GM19240 (cell line): ENCODE results near the gene TMEM132D.
"Not testable (repeated sequence)": the region's sequence is repeated elsewhere in the genome, so short reads cannot be mapped to it uniquely, and the experiment has no call there.

Experiments
- DNase-seq: peaks from one replicate; pipeline ENCODE4 v3.0.0; 2011; ENCODE audit warnings: low spot score; ENCODE audit not compliant: insufficient read length

The TMEM132D gene

DNA sequence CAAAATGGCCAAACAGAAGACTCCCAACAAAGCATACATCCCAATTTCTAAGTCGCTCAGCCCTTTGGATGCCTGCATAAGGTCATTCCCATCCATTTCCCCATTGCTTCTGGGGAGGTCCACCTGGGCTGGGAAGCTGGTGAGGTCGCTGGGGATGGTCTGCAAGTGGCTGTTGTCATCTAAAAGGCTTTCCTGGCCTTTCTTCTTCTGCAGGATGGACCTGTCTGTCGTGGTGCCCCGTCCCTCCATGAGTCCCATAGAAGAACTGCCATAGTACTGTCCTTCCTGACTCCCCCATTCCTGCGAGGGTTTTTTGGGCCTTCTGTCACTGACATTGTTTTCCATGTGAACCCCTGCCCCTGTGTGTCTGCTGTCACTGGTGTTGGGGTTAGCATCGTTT, 829.4 kb downstream of the TMEM132D start:
- no peak for DNase-seq

DNA sequence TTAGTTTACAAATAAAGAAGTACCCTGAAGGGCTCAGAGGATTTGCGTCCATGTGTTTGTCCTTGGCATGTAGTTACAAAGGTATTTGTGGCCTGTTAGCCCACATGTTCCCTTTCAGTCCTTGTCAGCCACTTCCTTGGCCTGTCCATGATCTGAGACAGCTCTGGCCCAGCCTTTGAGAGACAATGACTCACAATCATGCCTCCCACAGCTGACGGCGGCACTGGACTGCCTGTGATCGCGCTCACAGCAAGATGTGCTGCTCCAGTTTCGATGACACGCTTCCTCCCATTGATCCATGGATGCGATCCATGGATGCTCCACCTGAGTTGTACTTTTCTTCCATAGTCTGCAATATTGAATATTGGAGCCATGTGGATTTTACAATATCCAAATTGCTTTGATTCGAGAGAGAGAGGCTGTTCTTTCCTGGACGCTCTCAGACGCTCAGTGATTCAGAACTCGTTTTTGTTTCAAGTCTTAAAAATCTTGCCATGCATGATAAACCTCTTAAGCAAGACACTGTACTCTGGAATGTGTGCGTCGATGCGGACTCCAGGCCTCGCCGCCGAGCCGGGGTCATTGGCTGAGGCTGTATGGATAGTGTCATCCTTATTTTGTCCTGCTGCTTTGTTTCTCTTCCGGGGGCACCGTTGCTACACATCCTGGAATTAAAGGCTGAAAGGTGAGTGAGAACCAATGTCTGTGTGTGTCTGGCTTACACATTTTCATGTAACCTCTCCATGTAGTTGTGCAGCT, 830.5 kb downstream of the TMEM132D start:
- no peak for DNase-seq

GRCh38 chr12:129071362-129071761, 832.5 kb downstream of the TMEM132D start:
- no peak for DNase-seq

DNA sequence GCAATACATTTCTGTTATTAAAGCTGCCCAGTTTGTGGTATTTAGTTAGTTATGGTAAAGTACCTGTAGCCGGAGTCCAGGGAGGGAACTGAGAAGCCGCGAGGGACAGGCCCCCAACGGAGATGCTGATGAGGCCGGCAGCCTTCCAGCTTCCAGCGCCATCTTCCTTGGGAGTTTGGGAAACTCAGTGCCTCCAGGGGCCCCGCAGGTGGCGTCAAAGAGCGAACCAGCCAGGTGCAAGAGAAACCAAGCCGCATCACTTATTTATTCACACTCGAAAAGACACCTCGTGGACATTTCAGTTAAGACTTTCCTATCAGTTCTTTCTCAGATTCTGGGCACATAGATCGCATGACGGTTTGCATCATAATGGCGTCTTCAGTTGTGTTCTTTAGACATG, 833.9 kb downstream of the TMEM132D start:
- DNase-seq: no peak

DNA sequence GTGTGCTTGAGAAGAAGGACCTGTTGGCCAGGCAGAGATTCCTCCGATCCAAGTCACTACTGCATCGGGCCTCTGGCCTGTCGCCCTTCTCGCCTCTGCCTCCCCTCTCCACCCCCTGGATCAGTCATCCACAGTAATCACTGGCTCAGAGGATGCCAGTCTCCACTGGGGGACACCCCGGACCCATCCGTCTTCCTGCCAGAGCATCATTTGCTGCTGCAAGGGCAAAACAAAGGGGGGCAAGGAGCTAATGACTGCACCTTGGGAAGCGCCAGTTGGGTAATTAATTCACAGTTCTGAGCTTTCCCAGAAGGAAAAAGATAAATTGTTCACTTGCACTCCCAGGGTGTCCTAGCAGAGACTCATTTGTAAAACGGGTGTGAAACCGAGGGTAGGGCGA, 835.1 kb downstream of the TMEM132D start:
- no peak for DNase-seq

DNA sequence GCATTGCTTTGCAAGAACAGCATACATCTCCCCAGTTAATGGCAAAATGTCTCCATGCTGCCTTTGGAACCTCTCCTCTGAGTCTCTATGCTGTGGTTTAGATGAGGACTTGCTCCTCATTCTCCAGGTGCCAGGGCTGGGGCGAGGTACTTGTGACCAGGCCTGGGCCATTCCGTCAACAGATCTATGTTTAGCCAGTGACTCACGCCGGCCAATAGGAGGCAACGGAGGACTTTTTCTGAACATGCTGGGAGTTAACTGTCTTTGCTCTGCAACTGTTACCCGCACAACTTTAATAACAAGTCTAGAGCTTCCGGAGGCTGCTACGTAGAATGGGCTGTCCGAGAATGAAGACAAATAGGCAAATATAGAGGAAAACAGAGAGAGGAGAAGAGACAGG, 836.3 kb downstream of the TMEM132D start:
- no peak for DNase-seq

GRCh38 chr12:129064209-129064855, 839.5 kb downstream of the TMEM132D start:
- no peak for DNase-seq

- DNase-seq: no peak
Observed at GRCh38 chr12:129063600-129063999, 840.2 kb downstream of the TMEM132D start.

- no peak for DNase-seq
Observed at GRCh38 chr12:129053232-129053631, 850.6 kb downstream of the TMEM132D start.

GRCh38 chr12:129052373-129052772, 851.5 kb downstream of the TMEM132D start:
- DNase-seq: no peak

- DNase-seq: no peak
Observed at GRCh38 chr12:129049917-129050316, 853.9 kb downstream of the TMEM132D start.

DNA sequence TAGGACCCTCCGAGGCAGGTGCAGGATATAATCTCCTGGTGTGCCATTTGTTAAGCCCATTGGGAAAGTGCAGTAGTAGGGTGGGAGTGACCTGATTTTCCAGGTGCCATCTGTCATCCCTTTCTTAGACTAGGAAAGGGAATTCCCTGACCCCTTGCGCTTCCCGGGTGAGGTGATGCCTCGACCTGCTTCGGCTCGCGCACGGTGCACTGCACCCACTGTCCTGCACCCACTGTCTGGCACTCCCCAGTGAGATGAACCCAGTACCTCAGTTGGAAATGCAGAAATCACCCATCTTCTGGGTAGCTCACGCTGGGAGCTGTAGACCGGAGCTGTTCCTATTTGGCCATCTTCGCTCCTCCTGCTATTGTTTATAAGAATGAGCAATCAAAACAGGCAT, 860.5 kb downstream of the TMEM132D start:
- not testable (repeated sequence) for DNase-seq

- DNase-seq: no peak
Observed at GRCh38 chr12:129036135-129036534, 867.7 kb downstream of the TMEM132D start.

GRCh38 chr12:129034558-129035289, 869.1 kb downstream of the TMEM132D start:
- DNase-seq: no peak

- no peak for DNase-seq
Observed at GRCh38 chr12:129028844-129029243, 875.0 kb downstream of the TMEM132D start.

GRCh38 chr12:129025055-129025454, 878.8 kb downstream of the TMEM132D start:
- no peak for DNase-seq
